C4-2B (cell line): ENCODE measurements around the gene LFNG.

Source experiments
- CTCF ChIP-seq: fragments of 450-650 bp; conservative IDR thresholded peaks from 2 replicates; pipeline ENCODE4 v1.5.1; 2017; ENCODE audit warnings: mild to moderate bottlenecking
- ZFX ChIP-seq: fragments of 450-650 bp; IDR thresholded peaks from 2 replicates; pipeline ENCODE4 v1.6.1; 2017

- TF ChIP-seq CTCF (no peak), ZFX (no peak)
These were observed 49.2 kb upstream of the LFNG start for GRCh38 chr7:2470204-2471021.
